A673 (cell line): ENCODE measurements around the gene TM2D3. TPM values are rescaled to one million over a fixed set of nuclear protein-coding genes. Genes with fewer than 3 reads are reported as not detected.

ENCODE experiments used
- BruUV-seq: library from RNA; stranded (reverse); fragments of 400-500 nt; replicated peaks from 2 replicates; lab custom pipeline; 2021; lab: Mats Ljungman, UMichigan
- CTCF ChIA-PET: fragments of 300-600 bp; sonication (Branson Sonifier 250); formaldehyde crosslinking; loops from one replicate; lab custom pipeline; 2022; ENCODE audit warnings: antibody characterized with exemption; lab: Charles Lee
- POLR2A ChIA-PET: fragments of 300-600 bp; sonication (Branson Sonifier 250); formaldehyde crosslinking; loops from one replicate; lab custom pipeline; 2022; ENCODE audit warnings: antibody characterized with exemption; ENCODE audit not compliant: low non-redundant PET; lab: Charles Lee
- DNase-seq: peaks from one replicate; pipeline ENCODE4 v3.0.0-alpha.2; 2015; ENCODE audit warnings: low spot score
- H3K27ac ChIP-seq: fragments of 200-600 bp; sonication (generic); 2 replicates; pipeline ENCODE4 v1.5.1; 2016; ENCODE audit warnings: mixed run types, low read depth, mild to moderate bottlenecking, mixed read lengths, antibody characterized with exemption, low read length; ENCODE audit not compliant: poor library complexity, severe bottlenecking
- H3K27me3 ChIP-seq: fragments of 200-600 bp; sonication (generic); replicated peaks from 2 replicates; pipeline ENCODE4 v1.6.1; 2017; ENCODE audit warnings: mixed run types, low read depth, mild to moderate bottlenecking, mixed read lengths, antibody characterized with exemption, low read length; ENCODE audit not compliant: insufficient read depth, poor library complexity
- H3K36me3 ChIP-seq: fragments of 200-600 bp; sonication (generic); 2 replicates; pipeline ENCODE4 v1.6.1; 2016; ENCODE audit warnings: mixed run types, mild to moderate bottlenecking, mixed read lengths, antibody characterized with exemption, low read length; ENCODE audit not compliant: insufficient read depth, poor library complexity, severe bottlenecking
- H3K4me1 ChIP-seq: fragments of 200-600 bp; sonication (generic); 2 replicates; pipeline ENCODE4 v1.6.1; 2017; ENCODE audit warnings: mixed run types, mild to moderate bottlenecking, mixed read lengths, antibody characterized with exemption, low read length; ENCODE audit not compliant: insufficient read depth, poor library complexity, severe bottlenecking
- H3K4me3 ChIP-seq: fragments of 200-600 bp; sonication (generic); 2 replicates; pipeline ENCODE4 v1.5.1; 2016; ENCODE audit warnings: low read depth, mixed run types, mild to moderate bottlenecking, mixed read lengths, low read length; ENCODE audit not compliant: poor library complexity, severe bottlenecking
- H3K9me3 ChIP-seq: fragments of 200-600 bp; sonication (generic); 2 replicates; pipeline ENCODE4 v1.6.1; 2016; ENCODE audit warnings: mixed run types, low read depth, mild to moderate bottlenecking, mixed read lengths, antibody characterized with exemption, low read length; ENCODE audit not compliant: poor library complexity, severe bottlenecking
- EZH2 ChIP-seq: fragments of 200-600 bp; sonication (generic); IDR thresholded peaks from 2 replicates; pipeline ENCODE4 v1.6.1; 2017; ENCODE audit warnings: borderline replicate concordance, low read depth, mild to moderate bottlenecking, mixed read lengths, antibody characterized with exemption, low read length; ENCODE audit not compliant: poor library complexity, severe bottlenecking
- intact Hi-C: fragments of 100-400 bp; cut with micrococcal nuclease; formaldehyde crosslinking; loops from one replicate; pipeline ENCODE4 v1.10.0; 2022; ENCODE audit not compliant: unreplicated experiment
- total RNA-seq: library from RNA; stranded (reverse); gene quantifications from 2 replicates; pipeline ENCODE4 v1.2.3, GENCODE V29; 2021
- TF ChIP-seq, protein P1 (sequence below): fragments of 300-800, 200-600 bp; sonication (generic); conservative IDR thresholded peaks from 2 replicates; pipeline ENCODE4 v1.5.1; 2017; ENCODE audit warnings: low read depth, mild to moderate bottlenecking, antibody characterized with exemption, low read length, moderate library complexity, mixed read lengths

TM2D3 gene
- total RNA-seq, 1 experiment from 2014 or later: 49.4 TPM

DNA sequence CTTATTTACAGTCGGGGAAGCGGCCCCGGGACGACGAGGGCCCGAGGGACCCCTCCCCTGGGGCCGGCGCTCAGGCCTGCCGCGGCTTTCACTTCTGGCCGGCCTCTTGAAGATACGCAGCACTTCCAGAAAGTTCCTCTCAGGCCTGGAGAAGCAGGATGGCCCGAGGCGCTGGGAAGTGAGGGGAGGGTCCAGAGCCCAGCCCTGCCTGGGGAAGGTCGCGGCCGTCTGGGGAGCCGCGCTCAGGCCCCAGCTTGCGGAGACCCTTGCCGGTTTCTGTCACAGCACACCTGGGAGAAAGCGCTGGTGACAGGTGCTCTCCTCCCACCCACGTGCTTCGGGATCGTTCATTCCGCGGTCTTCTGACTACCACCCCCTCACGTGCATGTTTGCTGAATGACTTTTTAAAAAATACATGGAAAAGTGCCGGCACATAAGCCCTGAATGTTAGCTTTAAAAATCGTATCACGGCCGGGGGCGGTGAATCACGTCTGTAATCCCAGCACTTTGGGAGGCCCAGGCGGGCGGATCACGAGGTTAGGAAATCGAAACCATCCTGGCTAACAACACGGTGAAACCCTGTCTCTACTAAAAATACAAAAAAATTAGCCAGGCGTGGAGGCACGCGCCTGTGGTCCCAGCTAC, 727 bp upstream of the TM2D3 start:
- CTCF ChIA-PET: no interaction called here
- TSS peak; percentile 93 for BruUV-seq
- peak overlapping the region; percentile 94 for H3K27ac ChIP-seq

DNA sequence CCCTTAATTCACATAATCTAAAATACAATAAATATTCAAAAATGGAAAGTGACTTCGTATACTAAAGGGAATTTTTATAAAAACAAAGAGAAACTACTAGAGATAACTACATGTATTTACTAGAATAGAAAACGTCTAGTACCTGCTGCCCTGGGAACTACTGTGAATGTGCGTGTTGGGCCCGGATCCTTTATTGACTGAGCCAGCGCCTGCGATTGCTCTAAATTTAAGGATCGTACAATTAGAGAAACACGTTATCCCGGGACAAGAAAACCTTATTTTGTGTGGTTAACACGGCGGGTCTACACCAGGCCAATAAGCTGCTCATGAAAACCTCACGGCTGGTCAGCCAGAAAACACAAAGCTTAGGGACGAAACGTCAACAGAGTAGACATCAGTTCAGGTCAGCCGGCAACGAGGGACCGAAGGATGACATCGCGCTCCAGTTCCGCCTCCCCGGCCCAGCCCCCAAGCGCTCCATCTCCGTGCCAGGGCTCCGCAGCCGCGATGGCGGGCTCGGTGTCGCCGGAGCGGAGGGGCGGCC, 555 bp downstream of the TM2D3 start:
- Histone ChIP-seq H3K4me3 (peak overlapping the region; percentile 71), H3K27me3 (no peaks in the 10 kb centered on the region), H3K27ac (peak overlapping the region; percentile 94), H3K4me1 (peaks cover 36% of the 10 kb centered on the region), H3K9me3 (no peaks in the 10 kb centered on the region), H3K36me3 (peaks cover 37% of the 10 kb centered on the region)
- intact Hi-C loops: no loop called here
- BruUV-seq: no TSS peak
- TF ChIP-seq EZH2: no peak
- TF ChIP-seq, protein P1, sequence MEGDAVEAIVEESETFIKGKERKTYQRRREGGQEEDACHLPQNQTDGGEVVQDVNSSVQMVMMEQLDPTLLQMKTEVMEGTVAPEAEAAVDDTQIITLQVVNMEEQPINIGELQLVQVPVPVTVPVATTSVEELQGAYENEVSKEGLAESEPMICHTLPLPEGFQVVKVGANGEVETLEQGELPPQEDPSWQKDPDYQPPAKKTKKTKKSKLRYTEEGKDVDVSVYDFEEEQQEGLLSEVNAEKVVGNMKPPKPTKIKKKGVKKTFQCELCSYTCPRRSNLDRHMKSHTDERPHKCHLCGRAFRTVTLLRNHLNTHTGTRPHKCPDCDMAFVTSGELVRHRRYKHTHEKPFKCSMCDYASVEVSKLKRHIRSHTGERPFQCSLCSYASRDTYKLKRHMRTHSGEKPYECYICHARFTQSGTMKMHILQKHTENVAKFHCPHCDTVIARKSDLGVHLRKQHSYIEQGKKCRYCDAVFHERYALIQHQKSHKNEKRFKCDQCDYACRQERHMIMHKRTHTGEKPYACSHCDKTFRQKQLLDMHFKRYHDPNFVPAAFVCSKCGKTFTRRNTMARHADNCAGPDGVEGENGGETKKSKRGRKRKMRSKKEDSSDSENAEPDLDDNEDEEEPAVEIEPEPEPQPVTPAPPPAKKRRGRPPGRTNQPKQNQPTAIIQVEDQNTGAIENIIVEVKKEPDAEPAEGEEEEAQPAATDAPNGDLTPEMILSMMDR: no peak
- peak; percentile 13 for DNase-seq
- ChIA-PET POLR2A (no interaction called here), CTCF (no interaction called here)

More for the DNA sequence above, 727 bp upstream of the TM2D3 start:
- TF ChIP-seq, protein P1: no peak
- no peak for TF ChIP-seq EZH2
- Histone ChIP-seq H3K4me3 (peak overlapping the region; percentile 71), H3K4me1 (peaks cover 26% of the 10 kb centered on the region), H3K9me3 (no peaks in the 10 kb centered on the region), H3K36me3 (peaks cover 25% of the 10 kb centered on the region), H3K27me3 (no peaks in the 10 kb centered on the region)
- DNase-seq: peak; percentile 24
- intact Hi-C loops: no loop called here
- POLR2A ChIA-PET: no interaction called here

DNA sequence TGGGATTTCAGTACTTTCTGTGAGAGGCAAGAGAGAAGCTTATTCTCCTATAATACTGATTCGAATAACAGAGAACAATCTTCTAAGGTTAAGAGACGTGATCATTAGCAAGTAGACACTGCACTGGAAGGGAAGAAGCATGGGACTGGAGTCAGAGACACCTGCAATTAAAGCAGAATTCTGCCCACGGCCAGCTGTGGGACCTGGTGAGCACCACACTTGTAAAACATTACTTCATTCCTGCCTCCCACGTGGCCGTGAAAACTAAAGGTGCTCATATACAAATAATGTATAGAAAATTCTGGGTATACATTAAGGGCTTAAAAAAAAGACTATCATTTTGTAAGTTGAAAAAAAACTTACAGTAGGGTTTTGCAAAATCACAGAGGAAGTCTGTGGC, 2.0 kb downstream of the TM2D3 start:
- peaks cover 51% of the 10 kb centered on the region for H3K36me3 ChIP-seq
- no peak overlapping the region for H3K27ac ChIP-seq
- no TSS peak for BruUV-seq
- H3K27me3 ChIP-seq: no peaks in the 10 kb centered on the region
- H3K9me3 ChIP-seq: no peaks in the 10 kb centered on the region
- H3K4me1 ChIP-seq: peaks cover 38% of the 10 kb centered on the region
- POLR2A ChIA-PET: no interaction called here
- intact Hi-C loops: no loop called here
- H3K4me3 ChIP-seq: no peak overlapping the region
- TF ChIP-seq EZH2: no peak
- TF ChIP-seq, protein P1: no peak
- CTCF ChIA-PET: no interaction called here
- no peak for DNase-seq
